SIG-M5 treated with dmso at 0.1 percent for 504 hours (cell line): Measurements from ENCODE around the gene FMR1.
A peak's percentile ranks its signal among the peaks of the same experiment; 100 is the strongest.

Experiments
- DNase-seq: peaks from one replicate; lab custom pipeline; 2025; ENCODE audit not compliant: unreplicated experiment; lab: John Stamatoyannopoulos, UW

Gene FMR1

DNA sequence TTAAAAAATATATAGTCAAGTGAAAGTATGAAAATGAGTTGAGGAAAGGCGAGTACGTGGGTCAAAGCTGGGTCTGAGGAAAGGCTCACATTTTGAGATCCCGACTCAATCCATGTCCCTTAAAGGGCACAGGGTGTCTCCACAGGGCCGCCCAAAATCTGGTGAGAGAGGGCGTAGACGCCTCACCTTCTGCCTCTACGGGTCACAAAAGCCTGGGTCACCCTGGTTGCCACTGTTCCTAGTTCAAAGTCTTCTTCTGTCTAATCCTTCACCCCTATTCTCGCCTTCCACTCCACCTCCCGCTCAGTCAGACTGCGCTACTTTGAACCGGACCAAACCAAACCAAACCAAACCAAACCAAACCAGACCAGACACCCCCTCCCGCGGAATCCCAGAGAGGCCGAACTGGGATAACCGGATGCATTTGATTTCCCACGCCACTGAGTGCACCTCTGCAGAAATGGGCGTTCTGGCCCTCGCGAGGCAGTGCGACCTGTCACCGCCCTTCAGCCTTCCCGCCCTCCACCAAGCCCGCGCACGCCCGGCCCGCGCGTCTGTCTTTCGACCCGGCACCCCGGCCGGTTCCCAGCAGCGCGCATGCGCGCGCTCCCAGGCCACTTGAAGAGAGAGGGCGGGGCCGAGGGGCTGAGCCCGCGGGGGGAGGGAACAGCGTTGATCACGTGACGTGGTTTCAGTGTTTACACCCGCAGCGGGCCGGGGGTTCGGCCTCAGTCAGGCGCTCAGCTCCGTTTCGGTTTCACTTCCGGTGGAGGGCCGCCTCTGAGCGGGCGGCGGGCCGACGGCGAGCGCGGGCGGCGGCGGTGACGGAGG, at the start of gene FMR1:
Gene FMR1, plus strand, starts transcription at position 728 of the 831 bp plus-strand sequence. CDS start 261 bp downstream, outside the sequence.
- peak; percentile 90 for DNase-seq

DNA sequence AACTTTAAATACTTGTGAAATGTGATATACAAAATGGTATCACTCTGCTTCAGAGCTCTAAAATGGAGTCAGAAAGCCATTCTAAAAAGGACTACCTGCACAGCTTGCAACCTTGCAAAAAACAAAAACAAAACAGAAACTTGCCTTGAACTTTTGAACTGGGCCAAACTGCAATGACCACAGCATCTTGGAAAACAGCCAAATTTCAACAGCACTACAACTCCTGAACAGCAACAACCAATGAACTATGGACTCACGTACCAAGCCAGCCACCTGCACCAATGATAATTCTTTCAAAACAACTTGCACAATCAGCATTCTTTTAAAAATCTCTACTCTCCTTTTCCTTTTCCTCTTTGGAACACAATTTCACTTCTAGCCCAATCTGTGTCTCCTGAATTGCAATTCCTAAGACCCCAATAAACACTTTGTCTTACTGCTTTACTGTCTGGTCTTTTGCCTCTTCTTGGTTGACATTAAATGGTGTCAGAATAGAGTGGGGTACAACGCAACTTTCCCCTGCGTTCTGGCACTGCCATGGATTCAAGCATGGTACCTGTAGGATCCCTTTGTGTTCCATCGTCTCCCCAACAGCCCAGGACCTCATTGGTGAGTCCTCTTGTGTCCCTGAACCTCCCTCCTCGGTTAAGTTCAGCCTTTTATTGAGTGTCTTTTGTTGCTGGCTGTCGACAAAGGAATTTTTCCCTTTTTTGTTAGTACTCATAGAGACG, 35.7 kb upstream of the FMR1 start:
- no peak for DNase-seq

DNA sequence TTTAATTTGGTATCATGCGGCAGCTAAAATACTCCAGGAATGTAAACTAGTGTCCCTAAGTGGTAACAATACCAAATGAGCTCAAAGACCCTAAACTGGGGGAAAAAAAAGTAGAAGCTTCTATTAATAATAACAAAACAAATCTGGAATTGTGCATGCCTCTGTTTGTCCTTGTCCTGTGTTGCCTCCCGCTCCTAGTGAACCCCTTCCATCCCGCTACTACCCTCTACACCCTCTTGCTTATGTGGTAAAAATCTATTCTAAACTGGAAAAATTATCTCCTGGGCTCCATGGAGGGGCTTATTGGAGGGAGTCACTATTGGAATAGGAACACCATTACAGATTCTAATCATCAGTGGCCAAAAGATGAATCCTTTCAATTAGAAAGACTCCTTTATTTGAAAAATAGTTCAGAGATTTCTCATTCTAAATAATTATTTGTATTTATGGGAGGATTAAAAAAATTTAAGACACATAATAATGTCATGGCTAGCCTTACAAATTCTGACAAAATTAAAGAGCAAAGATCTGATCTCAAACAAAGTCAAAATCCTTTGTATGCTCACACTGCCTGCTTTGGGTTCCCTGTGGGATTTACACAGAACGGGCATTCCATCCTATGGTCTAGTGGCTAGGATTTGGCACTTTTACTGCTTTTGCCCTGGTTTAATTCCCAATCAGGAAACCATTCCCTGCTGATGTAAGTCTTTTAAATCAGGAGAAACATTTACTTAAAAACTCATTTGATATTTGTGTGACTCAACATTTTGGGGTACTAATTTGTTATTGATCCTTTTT, 34.7 kb upstream of the FMR1 start:
- DNase-seq, result no peak

DNA sequence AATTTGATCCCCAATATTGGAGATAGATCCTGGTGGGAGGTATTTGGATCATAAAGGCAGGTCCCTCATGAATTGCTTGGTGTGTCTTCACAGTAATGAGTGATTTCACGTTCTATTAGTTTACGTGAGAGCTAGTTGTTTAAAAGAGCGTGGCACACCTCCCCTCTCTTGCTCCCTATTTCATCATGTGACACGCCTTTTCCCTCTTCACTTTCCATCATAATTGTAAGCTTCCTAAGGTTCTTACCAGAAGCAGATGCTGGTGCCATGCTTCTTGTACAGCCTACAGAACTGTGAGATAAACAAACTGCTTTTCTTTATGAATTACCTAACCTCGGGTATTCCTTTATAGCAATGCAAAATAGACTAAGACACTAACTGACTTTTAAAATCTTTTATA, 34.0 kb upstream of the FMR1 start:
- no peak for DNase-seq

DNA sequence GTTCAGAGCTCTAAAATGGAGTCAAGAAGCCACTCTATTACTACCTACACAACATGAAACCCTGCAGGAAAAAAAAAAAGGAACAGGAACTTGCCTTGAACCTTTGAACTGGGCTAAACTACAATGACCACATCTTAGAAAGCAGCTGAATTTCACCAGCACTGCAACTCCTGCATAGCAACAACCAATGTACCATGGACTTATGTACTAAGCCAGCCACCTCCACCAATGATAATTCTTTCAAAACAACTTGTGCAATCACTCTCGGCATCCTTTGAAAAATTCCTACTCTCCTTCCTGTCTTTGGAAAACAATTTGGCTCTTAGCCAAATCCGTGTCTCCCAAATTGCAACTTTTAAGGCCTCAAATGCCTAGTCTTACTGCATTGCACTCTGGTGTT, 26.8 kb upstream of the FMR1 start:
- DNase-seq, result no peak

DNA sequence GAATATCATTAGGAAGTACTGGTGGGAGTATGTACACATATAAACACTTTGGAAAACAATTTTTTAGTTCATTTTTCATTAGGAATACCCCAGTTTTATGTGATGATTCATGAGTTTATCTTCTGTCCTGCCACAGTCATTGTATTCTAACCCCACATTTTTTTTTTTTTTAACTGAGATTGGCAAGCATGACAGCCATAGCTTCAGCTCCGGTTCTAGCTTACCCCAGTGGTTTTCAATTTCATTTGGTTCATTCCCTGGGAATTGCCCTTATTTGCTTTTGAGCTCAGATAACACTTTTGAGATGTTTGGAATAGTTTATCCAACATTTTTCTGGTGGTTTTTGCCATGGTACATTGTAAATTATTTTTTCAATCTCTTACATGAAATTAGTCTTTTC, 21.0 kb upstream of the FMR1 start:
- no peak for DNase-seq

DNA sequence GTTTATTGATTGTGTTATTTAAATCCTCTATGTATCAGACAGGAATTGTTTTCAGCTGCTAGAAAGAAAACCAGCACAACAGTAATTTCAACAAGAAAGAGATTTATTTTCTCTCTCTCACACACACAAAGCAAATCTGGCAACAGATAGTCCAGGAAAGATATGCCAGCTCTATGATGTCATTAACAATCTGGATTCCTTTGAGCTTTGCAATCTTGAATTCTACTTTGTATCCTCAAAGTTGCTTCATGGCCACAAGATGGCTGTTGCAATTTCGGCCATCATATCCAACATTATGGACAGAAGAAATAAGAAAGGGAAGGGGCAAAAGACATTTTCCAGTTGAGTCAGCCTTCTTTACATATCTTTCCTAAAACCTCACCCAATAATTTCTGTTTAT, 19.8 kb upstream of the FMR1 start:
- DNase-seq, result no peak

DNA sequence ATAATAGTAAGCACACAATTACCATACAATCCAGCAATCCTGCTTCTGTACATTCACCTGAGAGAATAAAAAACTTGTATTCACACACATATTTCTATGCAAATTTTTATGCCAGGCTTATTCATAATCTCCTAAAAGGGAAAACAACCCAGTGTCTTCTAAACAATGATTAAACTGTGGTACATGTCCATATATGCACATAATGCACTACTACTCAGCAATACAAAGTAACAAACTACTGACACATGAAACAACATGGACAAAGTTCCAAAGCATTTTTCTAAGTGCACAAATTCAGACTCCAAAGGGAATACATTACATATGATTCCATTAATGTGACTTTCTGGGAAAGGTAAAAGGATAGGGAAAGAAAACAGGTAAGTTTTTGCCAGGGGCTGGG, 18.0 kb upstream of the FMR1 start:
- no peak for DNase-seq

DNA sequence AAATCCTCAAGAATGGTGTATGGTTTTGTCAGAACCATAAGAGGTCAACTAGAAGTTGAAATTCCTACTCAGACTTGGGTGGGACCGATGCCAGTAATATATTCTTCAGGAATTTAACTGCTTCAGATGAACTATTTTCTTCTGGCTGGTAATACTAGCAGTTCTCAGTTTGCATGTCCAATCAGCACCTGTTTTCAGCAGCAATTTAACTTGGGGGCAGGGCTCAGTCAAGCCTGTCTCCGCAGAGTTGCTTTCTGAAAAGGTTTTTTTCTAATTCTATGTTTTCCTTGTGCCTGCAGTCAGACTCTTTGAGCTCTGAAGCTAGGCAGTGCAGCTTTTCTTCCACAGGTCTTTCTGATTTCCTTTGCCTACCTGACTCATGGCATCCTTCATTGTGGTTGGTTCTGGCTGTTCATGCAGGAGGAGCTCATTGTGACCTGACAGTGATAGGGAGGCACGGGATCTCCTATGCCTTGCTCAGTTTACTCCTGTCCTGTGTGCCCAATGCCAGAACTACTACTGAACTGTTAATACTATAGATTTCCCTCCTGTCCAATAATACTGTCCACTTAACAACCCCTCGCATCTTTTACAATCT, 17.3 kb upstream of the FMR1 start:
- DNase-seq, result no peak

DNA sequence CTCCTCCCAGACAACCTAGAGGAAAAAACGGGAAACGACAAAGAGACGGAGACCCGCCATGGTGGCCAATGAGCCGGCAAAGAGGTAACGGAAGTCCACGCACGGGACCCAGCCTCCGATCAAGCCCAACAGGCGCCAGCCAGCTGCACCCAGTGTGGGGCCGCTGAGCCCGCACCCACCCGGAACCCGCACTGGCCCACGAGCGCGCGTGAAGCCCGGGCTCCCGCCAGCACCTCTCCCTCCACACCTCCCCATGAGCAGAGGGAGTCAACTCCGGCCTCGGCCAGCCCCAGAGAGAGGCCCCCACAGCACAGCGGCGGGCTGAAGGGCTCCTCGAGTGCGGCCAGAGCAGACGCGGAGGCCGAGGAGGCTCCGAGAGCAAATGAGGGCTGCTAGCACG, 14.6 kb upstream of the FMR1 start:
- no peak for DNase-seq

DNA sequence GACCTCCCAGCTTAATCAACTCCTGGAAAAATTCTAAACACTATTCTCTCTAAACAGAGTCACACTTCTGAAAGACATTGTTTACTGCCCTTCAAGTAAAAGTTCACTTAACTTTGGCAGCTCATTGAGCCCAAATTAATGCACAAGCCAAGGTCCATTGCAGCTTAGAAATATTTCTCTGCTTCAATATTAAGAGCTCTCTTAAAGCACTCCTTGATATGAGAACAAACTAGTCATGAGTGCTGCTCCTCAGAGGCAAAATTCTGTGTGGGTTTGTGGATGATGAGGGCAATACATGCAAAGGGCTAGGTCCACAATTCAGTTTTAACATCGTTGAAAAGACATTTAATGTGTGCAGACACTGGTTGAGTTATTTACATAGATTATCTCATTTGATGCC, 12.8 kb upstream of the FMR1 start:
- DNase-seq, result no peak

DNA sequence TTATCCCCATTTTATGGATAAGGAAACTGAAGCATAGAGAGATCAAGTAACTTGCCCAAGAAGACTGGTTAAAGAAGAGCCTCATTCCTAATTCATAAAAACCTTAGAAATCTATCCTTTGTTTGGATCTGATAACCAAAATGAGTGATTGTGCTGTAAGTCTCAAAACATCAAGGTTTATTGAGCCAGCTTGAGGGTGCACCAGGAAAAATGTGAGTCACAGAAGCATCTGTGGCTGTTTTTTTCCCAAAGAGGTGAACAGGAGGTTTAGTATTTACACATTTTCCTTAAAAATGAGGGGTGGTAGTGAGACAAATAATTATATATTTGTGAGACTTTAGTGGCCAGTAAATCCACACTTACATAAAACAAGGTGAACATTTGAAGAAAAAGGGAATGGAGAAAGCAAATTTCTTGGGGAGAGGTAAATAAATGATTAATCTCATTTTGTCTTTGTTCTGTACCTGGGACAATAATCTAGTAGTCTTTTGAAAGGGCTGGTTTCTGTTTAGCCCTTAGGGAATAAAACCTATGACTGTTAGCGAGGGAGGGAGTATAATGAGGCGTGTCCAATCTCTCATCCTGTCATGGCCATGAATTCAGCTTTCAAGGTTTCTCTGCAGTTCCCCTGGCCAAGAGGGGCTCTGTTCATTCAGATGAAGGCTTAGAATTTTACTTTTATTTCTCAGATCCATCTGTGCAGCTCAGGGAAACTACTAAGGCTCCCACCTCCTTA, 12.2 kb upstream of the FMR1 start:
- DNase-seq, result no peak

DNA sequence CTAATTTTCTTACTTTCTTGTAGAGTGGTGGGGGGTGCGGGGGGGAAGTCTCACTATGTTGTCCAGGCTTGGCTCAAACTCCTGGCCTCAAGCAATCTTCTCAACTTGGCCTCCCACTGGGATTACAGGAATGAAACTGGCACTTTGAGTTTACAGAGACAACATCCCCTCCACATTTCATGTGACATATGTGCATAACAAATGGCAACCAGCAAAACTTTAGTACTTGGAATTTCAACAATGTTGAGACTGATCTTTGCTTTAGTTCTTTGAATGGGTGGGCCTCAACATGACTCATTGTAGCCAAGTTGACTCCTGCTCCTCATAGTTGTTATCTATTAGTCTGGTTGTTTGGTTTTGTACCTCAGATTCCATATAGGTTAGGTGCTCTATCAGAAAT, 11.4 kb upstream of the FMR1 start:
- no peak for DNase-seq

DNA sequence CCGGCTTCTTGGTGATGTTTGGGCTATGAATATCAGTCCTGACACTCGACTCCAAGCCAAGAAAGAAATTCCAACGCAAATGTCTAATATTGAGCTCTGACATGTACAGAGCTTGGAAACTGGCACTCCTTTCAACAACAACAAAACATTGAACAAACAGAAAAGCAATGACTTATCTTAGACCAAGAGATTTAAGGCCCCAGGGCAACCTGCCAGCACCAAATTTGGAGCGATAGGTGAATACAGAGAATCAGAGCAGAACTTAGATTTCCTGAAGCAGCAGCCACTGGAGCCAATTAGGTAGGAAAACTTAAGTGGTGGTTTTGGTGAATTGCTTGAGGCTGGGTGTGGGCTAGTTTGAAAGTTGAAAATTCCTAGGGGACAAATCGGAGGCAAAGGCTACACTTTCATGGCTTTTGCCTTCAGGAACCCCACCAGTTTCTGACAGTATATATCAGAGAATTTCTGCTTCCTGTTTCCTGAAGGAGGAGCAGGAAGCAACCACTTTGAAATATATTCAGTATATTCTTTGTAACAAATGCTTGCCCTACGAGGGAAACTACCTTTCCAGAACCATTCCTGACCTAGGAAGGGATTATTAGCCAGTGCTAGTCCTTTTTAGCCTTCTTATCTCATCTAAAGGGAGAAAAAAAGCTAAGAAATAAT, 10.1 kb upstream of the FMR1 start:
- no peak for DNase-seq

DNA sequence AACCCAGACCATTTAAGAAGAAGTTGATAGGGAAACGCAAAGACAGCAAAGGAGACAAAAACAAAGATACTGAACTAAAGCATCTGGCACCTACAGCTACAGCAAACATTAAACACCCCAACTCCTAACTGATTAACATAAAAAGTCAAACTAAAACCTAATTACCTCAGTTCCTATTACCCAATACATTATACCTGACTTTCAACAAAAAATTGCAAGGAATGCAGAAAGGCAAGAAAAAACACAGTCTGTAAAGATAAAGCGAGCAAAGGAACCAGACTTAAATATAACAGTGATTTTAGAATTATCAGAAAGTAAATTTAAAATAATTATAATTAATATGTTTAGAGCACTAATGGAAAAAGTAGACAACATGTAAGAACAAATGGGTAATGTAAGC, 9.4 kb upstream of the FMR1 start:
- no peak for DNase-seq

DNA sequence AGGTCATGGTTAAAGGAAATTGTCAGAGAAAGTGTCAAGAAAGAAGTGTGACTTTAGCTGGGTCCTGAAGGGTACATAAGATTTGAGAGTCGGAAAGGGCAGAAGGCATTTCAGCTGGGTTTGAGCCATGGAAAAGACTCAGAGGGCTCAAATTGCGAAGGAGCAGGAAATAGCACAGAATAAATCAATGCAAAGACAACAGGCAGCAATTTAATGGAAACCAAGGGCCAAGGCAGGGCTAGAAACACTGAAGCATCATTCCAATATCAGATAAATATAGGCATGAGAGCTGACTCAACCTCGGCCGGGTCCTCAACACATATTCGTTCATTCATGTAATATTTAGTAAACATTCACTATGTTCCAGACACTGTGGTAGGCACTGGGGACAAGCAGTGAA, 3.6 kb upstream of the FMR1 start:
- DNase-seq, result no peak

DNA sequence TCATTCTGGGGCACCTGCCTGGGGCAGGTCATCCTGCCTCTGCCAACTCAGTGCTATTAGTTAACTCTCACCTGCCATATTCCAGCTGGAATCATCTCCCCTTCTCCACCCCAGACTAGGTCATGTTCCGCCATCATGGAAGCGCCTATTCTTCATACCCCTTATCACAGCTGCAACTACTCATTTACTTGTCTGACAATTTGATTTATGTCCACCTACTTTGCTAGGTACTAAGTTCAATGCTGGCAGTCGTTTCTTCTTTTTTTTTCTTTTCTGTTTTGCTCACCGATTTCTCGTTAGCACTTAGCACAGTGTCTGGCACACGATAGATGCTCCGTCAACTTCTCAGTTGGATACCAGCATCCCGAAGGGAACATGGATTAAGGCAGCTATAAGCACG, 1.1 kb upstream of the FMR1 start:
- DNase-seq, result no peak

DNA sequence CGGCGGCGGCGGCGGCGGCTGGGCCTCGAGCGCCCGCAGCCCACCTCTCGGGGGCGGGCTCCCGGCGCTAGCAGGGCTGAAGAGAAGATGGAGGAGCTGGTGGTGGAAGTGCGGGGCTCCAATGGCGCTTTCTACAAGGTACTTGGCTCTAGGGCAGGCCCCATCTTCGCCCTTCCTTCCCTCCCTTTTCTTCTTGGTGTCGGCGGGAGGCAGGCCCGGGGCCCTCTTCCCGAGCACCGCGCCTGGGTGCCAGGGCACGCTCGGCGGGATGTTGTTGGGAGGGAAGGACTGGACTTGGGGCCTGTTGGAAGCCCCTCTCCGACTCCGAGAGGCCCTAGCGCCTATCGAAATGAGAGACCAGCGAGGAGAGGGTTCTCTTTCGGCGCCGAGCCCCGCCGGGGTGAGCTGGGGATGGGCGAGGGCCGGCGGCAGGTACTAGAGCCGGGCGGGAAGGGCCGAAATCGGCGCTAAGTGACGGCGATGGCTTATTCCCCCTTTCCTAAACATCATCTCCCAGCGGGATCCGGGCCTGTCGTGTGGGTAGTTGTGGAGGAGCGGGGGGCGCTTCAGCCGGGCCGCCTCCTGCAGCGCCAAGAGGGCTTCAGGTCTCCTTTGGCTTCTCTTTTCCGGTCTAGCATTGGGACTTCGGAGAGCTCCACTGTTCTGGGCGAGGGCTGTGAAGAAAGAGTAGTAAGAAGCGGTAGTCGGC, 528 bp downstream of the FMR1 start:
- DNase-seq, result peak; percentile 61

DNA sequence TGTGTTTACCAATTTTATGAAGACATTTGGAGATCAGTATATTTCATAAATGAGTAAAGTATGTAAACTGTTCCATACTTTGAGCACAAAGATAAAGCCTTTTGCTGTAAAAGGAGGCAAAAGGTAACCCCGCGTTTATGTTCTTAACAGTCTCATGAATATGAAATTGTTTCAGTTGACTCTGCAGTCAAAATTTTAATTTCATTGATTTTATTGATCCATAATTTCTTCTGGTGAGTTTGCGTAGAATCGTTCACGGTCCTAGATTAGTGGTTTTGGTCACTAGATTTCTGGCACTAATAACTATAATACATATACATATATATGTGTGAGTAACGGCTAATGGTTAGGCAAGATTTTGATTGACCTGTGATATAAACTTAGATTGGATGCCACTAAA, 1.9 kb downstream of the FMR1 start:
- no peak for DNase-seq

DNA sequence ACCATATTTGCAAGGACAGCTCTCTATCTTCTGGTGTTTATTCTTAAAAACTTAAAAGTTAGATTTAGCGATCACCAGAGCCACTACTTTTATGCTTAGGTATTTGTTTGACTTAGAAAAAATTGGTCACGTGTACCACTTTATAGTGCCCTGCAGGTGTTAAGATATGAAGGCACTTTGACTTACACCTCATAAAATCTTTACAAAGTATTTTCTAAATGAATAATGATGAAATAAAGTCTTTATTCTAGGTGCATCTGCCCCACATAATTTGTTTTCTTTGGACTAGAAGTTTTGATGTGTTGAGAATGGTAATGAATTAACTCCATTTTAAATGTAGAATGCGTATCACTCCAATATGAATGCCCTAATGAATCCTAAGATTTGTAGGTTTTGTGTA, 2.9 kb downstream of the FMR1 start:
- DNase-seq, result no peak
